GM19395 (cell line): ENCODE data around the gene MAGEE1.

Experiments
- ATAC-seq: cut with Tn5 transposase; IDR thresholded peaks from one replicate; pipeline ENCODE4 v1.9.1; 2021; ENCODE audit warnings: mild to moderate bottlenecking, moderate library complexity; ENCODE audit not compliant: unreplicated experiment

The MAGEE1 gene

DNA sequence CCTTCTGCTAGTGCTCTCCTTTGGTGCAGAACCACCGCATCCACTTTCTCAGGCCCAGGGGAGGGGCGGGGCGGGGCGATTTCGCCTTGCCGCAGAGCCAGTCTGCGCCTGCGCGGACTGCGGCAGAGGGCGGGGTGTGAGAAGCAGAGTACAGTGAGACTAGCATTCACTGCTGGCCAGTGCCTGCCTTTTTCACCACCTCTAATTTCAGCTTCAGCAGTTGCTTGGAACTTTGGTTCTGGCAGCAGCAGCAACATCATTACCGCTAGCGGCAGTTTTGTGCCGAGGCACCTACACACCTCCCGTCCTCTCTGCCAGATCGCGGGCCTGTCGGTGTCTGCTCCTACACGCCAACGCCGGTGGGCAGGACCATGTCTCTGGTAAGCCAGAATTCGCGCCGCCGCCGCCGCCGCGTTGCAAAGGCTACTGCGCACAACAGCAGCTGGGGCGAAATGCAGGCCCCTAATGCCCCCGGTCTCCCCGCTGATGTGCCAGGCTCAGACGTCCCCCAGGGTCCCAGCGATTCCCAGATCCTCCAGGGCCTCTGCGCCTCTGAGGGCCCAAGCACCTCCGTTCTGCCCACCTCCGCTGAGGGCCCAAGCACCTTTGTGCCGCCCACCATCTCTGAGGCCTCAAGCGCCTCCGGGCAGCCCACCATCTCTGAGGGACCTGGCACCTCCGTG lies at the start of gene MAGEE1:
MAGEE1 (plus strand) TSS at position 151 of the 683 bp plus-strand sequence; CDS start at position 372, 221 bp downstream.
- ATAC-seq, result peak; percentile 95

- no peak for ATAC-seq
These were observed 28.5 kb upstream of the MAGEE1 start for GRCh38 chrX:76398970-76399369.

DNA sequence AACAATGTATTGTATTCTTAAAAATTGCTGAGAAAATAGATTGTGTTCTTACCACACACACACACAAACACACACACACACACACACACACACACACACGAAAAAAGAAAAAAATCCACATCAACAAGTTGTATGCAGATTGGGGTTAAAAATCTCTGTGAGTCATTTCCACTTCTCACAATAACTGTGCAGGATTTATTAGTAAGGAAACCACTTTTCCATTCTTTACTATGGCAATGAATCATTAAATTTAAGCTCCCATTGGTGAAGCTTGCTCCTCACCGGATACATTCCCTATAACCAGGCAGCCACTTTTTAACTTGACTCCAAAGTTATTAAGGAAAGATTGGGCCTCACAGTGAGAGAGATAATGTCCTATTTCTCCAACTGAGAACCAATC lies 19.7 kb upstream of the MAGEE1 start:
- ATAC-seq, result no peak

DNA sequence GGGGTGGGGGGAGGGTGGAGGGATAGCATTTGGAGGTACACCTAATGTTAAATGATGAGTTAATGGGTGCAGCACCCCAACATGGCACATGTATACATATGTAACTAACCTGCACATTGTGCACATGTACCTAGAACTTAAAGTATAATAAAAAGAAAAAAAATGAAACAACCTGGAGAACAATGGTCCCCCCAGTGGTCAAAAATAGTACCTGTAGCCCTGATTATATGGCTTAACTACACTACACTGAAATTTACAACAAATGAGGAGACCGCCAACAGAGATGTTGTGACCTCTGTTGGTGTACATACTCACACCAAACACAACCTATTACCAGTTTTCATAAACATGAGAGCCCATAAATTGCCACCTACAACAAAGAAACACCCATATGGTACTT lies 7.3 kb upstream of the MAGEE1 start:
- peak; percentile 61 for ATAC-seq

DNA sequence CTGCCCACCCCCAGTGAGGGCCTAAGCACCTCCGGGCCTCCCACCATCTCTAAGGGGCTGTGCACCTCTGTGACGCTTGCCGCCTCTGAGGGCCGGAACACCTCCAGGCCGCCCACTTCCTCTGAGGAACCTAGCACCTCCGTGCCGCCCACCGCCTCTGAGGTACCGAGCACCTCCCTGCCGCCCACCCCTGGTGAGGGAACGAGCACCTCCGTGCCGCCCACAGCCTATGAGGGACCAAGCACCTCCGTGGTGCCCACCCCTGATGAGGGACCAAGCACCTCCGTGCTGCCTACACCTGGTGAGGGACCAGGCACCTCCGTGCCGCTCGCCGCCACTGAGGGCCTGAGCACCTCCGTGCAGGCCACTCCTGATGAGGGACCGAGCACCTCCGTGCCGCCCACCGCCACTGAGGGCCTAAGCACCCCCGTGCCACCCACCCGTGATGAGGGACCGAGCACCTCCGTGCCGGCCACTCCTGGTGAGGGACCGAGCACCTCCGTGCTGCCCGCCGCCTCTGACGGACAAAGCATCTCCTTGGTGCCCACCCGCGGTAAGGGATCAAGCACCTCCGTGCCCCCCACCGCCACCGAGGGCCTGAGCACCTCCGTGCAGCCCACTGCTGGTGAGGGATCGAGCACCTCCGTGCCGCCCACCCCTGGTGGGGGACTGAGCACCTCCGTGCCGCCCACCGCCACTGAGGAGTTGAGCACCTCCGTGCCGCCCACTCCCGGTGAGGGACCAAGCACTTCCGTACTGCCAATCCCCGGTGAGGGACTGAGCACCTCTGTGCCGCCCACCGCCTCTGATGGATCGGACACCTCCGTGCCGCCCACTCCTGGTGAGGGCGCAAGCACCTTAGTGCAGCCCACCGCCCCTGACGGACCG lies 977 bp downstream of the MAGEE1 start:
- ATAC-seq, result peak; percentile 46

DNA sequence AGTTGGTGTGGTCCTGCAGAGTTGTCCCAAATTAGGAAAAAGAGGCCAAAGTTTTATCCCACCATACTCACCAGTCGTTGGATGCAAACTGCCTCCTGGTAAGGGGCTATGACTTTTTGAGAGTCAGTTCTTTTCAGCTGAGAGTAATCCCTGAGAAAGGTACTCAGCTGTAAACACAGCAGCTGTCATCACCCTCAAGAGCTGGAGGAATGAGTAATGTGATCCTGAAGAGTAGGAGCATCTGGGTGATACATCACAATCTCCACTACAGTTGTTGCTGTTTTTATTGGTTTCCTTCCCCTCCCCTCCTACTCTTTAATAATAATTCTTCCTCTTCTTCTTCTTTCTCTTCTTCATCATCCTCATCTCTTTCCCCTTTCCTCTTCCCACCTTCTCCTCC lies 5.7 kb downstream of the MAGEE1 start:
- ATAC-seq, result no peak

- no peak for ATAC-seq
These were observed 6.7 kb downstream of the MAGEE1 start for GRCh38 chrX:76434103-76434741.

DNA sequence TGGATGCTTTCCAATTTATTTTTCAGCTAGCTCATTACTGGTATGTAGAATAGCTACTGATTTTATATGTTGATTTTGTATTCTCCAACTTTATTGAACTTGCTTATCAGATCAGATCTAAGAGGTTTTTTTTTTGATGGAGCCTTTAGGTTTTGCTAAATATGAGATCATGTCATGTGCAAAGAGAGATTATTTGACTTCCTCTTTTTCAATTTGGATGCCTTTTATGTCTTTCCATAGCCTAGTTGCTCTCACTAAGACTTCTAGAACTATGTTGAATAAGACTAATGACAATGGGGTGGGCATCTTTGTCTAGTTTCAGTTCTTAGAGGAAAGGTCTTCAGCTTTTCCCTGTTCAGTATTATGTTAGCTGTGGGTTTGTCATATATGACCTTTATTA lies 11.7 kb downstream of the MAGEE1 start:
- no peak for ATAC-seq

GRCh38 chrX:76453737-76454406 lies 26.4 kb downstream of the MAGEE1 start:
- ATAC-seq, result no peak

DNA sequence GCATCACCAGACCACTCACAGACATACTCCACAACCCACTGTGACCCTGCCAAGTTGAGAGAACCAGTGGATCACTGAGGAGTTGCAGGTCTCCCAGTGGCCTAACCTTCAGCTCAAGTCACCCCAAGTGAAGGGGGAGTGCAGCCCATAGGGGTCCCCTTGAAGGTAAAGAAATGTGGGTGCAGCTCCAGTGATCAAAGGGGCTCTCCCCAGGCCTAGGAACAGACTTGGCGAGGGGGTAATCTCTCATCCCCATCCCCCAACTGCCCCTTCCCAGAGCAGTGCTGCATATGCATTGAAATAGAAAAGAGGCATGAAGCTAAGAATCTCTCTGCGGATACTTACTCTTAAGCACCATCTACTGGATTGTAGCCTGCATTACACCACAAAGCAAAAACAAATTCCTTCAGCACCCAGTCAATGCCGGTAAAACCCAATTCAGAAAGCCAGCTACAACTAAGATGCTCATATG lies 27.0 kb downstream of the MAGEE1 start:
- ATAC-seq, result peak; percentile 94

GRCh38 chrX:76477353-76477752 lies 49.8 kb downstream of the MAGEE1 start:
- no peak for ATAC-seq
